Mesothelial cell of epicardium (in vitro differentiated cells): Measurements from ENCODE around the gene JARID2. TPM values are rescaled to one million over a fixed set of nuclear protein-coding genes. Genes with fewer than 3 reads are reported as not detected.

ENCODE experiments used
- DNase-seq, 2 experiments: peaks; one replicate each; pipeline ENCODE4 v3.0.0; 2021; ENCODE audit warnings: low spot score in 2 of 2; ENCODE audit not compliant: unreplicated experiment in 2 of 2
- H3K27ac Mint-ChIP-seq: 2 replicates; pipeline ENCODE4 v1.8.0; 2021; ENCODE audit warnings: mixed read lengths
- H3K27me3 Mint-ChIP-seq: 2 replicates; pipeline ENCODE4 v1.8.0; 2021; ENCODE audit warnings: low read depth, mixed read lengths
- H3K36me3 Mint-ChIP-seq: 2 replicates; pipeline ENCODE4 v1.8.0; 2021; ENCODE audit warnings: mixed read lengths
- H3K4me1 Mint-ChIP-seq: 2 replicates; pipeline ENCODE4 v1.8.0; 2021; ENCODE audit warnings: mixed read lengths
- H3K4me3 Mint-ChIP-seq: 2 replicates; pipeline ENCODE4 v1.8.0; 2021; ENCODE audit warnings: mild to moderate bottlenecking, moderate library complexity, mixed read lengths
- H3K9me3 Mint-ChIP-seq: 2 replicates; pipeline ENCODE4 v1.8.0; 2021; ENCODE audit warnings: mixed read lengths
- CTCF ChIP-seq: fragments of 200-600 bp; sonication (generic); IDR thresholded peaks from one replicate; pipeline ENCODE4 v1.5.0; 2021; ENCODE audit warnings: antibody characterized with exemption; ENCODE audit not compliant: unreplicated experiment
- total RNA-seq: library from RNA; stranded (reverse); gene quantifications from 3 replicates; pipeline ENCODE4 v1.2.1, GENCODE V29; 2021

Gene JARID2
- total RNA-seq, 1 donor from 2014 or later = 35.3 TPM

GRCh38 chr6:15243910-15244619 lies 1.8 kb upstream of the JARID2 start:
- no peaks in the 10 kb centered on the region for H3K9me3 Mint-ChIP-seq
- H3K27me3 Mint-ChIP-seq = no peaks in the 10 kb centered on the region
- H3K27ac Mint-ChIP-seq = peak overlapping the region; percentile 68
- no peak for TF ChIP-seq CTCF
- peak in 1 of 2 experiments; percentile 40 for DNase-seq
- no peaks in the 10 kb centered on the region for H3K36me3 Mint-ChIP-seq
- H3K4me1 Mint-ChIP-seq = peaks cover 23% of the 10 kb centered on the region
- H3K4me3 Mint-ChIP-seq = peak overlapping the region; percentile 70

DNA sequence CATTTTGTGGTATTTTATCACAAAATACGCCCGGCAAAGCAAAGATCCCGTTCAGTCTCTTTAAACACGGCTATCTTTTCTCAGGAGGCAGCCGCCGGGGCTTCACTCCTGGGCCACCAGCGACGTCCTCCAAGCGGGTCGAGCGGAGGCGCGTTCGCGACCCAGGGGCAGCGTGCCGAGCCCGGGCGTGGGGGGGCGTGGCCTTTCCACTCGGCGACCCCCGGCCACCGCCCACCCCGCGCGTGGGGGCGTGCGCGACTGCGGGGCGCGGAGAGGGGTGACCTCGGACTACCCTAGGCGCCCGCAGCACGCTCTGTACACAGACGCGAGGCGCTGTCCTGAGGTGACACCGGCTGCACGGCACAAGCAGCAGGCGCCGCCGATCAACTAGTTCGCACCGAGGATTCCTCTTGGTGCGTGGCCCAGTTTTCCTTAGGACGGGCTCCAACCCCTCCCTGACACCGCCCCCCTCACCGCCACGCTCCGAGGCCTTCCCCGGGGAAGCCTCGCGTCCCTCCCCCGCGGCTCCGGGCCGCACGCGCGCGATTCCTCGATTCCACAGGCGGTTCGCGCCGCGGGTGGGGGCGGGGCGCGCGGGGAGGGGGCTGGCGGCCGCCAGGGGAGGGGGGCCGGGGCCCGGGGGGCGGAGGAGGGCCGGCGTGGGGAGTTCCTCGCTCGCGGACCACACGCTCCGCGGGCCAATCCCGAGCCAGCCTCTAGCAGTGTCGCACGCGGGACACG lies 1.1 kb upstream of the JARID2 start:
- peaks cover 27% of the 10 kb centered on the region for H3K4me1 Mint-ChIP-seq
- H3K27me3 Mint-ChIP-seq = no peaks in the 10 kb centered on the region
- no peaks in the 10 kb centered on the region for H3K9me3 Mint-ChIP-seq
- H3K27ac Mint-ChIP-seq = peak overlapping the region; percentile 68
- TF ChIP-seq CTCF = no peak
- peak; percentile 36 to 71 for DNase-seq
- H3K4me3 Mint-ChIP-seq = peak overlapping the region; percentile 99
- no peaks in the 10 kb centered on the region for H3K36me3 Mint-ChIP-seq

DNA sequence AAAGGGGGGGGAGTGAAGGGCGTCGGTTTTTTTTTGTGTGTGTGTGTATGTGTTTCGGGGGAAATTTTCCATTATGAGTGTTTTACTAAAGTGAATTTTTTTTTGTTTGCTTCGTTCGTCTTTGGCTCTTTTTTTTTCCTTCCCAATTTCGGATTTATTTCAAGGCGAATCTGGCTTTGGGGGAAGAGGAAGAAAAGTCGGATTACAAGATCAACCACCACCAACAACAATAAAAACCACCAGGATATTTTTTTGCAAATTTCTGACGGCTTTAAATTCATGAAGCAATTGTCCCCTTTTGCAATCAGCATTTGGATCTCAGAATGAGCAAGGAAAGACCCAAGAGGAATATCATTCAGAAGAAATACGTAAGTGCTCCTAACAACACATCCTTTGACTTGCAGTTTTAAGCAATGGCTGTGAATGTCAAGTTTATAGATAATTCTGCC lies 372 bp downstream of the JARID2 start:
- no peak for TF ChIP-seq CTCF
- Mint-ChIP-seq H3K4me3 (peak overlapping the region; percentile 99), H3K9me3 (no peaks in the 10 kb centered on the region), H3K27ac (peak overlapping the region; percentile 99), H3K4me1 (peaks cover 31% of the 10 kb centered on the region), H3K27me3 (no peaks in the 10 kb centered on the region), H3K36me3 (no peaks in the 10 kb centered on the region)
- DNase-seq = no peak

DNA sequence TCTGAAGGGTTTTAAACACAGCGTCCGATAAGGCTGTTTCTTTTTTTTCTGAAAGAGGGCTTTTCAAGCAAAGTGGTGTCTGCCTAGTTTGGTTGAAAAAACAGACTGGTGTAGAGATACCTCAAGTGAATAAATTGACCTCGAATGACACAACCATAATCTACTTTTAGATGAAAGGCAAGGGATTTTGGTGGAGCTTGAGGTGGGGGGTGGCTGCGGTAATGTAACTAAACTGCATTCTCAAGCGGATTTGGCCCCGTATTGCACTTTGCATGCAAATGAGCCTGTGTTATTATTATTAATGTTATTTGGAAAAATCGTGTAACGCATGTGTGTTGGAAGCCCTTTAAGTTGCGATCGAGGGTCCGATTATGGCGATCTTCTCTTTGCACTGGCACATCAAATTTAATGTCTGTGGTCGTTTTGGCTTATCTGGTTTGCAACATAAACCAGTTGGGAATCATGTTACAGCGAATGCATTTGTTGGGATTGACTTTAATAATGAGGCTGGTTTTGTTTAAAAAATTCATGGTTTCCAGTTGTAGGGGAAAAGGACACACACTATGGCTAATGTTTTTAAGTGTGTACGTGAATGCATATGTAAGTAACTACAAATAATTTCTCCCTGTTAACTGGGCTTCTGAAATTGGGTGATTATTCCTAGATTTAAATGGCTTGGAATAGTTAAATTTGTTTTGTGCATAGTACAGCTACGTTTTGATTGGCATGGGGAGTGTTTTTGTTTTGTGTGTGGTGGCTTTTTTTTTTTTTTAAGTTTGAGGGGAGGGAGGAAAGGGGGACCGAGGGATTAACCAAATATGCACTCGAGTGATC lies 1.0 kb downstream of the JARID2 start:
- peaks cover 34% of the 10 kb centered on the region for H3K4me1 Mint-ChIP-seq

More for the DNA sequence above, 1.0 kb downstream of the JARID2 start:
- Mint-ChIP-seq H3K27me3 (no peaks in the 10 kb centered on the region), H3K4me3 (peak overlapping the region; percentile 99), H3K36me3 (no peaks in the 10 kb centered on the region), H3K27ac (peak overlapping the region; percentile 99), H3K9me3 (no peaks in the 10 kb centered on the region)
- no peak for DNase-seq
- TF ChIP-seq CTCF = no peak
